HEK293 (cell line): ENCODE results near the gene PLA2G5.

Source experiments
- ZNF596 ChIP-seq: fragments of 450-650 bp; IDR thresholded peaks from 2 replicates; pipeline ENCODE4 v1.5.0; 2018; ENCODE audit warnings: missing biosample characterization, mild to moderate bottlenecking, missing genetic modification characterization, moderate library complexity
- TF ChIP-seq, protein P1 (sequence below): fragments of 450-650 bp; formaldehyde crosslinking; IDR thresholded peaks from 2 replicates; pipeline ENCODE4 v1.5.1; 2016; ENCODE audit warnings: missing biosample characterization, missing genetic modification characterization
- TF ChIP-seq, protein P2 (sequence below): fragments of 450-650 bp; formaldehyde crosslinking; IDR thresholded peaks from 2 replicates; pipeline ENCODE4 v1.5.1; 2016; ENCODE audit warnings: missing biosample characterization, missing genetic modification characterization

DNA sequence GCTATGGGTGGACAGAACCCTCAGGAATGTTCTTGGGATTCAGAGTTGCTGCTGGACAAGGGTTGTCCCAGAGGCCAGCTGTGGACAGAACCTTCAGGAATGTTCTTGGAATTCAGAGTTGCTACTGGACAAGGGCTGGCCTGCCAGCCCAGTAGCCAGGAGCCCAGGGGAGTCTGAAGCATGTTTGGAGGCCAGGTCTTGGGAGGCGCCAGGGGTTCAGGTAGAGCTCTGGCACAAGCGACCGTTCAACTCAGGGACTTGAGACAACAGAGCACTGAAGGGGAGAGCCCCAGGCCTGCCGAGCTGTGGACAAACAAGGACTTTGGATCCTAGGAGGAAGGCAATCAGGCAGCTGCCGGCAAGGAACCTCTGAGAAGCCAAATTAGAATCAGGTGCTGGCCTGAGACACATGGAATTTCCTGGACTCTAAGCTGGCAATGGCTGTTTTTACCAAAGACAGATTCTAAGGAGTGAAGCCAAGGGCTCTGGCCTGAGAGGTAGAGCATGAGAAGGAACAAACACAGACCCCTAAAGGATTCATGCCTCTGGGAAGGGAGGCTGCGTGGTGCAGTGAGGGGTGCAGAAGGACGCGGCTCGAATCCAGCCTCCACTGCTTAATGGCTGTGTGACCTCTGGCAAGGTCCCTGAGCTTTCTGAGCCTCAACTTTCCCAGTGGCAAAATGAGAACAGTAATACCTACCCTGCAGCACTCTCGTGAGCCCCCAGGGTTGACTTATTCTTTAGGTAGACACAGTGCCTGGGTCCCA, 13.4 kb downstream of the PLA2G5 start:
- TF ChIP-seq, protein P1, sequence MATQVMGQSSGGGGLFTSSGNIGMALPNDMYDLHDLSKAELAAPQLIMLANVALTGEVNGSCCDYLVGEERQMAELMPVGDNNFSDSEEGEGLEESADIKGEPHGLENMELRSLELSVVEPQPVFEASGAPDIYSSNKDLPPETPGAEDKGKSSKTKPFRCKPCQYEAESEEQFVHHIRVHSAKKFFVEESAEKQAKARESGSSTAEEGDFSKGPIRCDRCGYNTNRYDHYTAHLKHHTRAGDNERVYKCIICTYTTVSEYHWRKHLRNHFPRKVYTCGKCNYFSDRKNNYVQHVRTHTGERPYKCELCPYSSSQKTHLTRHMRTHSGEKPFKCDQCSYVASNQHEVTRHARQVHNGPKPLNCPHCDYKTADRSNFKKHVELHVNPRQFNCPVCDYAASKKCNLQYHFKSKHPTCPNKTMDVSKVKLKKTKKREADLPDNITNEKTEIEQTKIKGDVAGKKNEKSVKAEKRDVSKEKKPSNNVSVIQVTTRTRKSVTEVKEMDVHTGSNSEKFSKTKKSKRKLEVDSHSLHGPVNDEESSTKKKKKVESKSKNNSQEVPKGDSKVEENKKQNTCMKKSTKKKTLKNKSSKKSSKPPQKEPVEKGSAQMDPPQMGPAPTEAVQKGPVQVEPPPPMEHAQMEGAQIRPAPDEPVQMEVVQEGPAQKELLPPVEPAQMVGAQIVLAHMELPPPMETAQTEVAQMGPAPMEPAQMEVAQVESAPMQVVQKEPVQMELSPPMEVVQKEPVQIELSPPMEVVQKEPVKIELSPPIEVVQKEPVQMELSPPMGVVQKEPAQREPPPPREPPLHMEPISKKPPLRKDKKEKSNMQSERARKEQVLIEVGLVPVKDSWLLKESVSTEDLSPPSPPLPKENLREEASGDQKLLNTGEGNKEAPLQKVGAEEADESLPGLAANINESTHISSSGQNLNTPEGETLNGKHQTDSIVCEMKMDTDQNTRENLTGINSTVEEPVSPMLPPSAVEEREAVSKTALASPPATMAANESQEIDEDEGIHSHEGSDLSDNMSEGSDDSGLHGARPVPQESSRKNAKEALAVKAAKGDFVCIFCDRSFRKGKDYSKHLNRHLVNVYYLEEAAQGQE (tag by site-specific recombination), result no peak
- no peak for TF ChIP-seq ZNF596 (tag by site-specific recombination)
- TF ChIP-seq, protein P2, sequence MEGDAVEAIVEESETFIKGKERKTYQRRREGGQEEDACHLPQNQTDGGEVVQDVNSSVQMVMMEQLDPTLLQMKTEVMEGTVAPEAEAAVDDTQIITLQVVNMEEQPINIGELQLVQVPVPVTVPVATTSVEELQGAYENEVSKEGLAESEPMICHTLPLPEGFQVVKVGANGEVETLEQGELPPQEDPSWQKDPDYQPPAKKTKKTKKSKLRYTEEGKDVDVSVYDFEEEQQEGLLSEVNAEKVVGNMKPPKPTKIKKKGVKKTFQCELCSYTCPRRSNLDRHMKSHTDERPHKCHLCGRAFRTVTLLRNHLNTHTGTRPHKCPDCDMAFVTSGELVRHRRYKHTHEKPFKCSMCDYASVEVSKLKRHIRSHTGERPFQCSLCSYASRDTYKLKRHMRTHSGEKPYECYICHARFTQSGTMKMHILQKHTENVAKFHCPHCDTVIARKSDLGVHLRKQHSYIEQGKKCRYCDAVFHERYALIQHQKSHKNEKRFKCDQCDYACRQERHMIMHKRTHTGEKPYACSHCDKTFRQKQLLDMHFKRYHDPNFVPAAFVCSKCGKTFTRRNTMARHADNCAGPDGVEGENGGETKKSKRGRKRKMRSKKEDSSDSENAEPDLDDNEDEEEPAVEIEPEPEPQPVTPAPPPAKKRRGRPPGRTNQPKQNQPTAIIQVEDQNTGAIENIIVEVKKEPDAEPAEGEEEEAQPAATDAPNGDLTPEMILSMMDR (tag by site-specific recombination), result no peak
